ENCODE data around the gene UBL3.

Gene UBL3

GRCh38 chr13:29754473-29754806 is 96.0 kb downstream of the UBL3 start:
- DNase-seq, result peak; percentile 42

GRCh38 chr13:29753618-29754472 is 96.6 kb downstream of the UBL3 start:
- peak; percentile 47 for DNase-seq

GRCh38 chr13:29752175-29752574 is 98.2 kb downstream of the UBL3 start:
- DNase-seq, result no peak

- DNase-seq, result no peak
These were observed 100.3 kb downstream of the UBL3 start for GRCh38 chr13:29750183-29750530.

GRCh38 chr13:29749401-29750182 is 100.8 kb downstream of the UBL3 start:
- DNase-seq, result peak; percentile 37

- DNase-seq, result no peak
These were observed 102.3 kb downstream of the UBL3 start for GRCh38 chr13:29748097-29748496.

GRCh38 chr13:29746148-29746677 is 104.2 kb downstream of the UBL3 start:
- DNase-seq, result no peak

- DNase-seq, result no peak
These were observed 104.7 kb downstream of the UBL3 start for GRCh38 chr13:29745704-29746103.

GRCh38 chr13:29743201-29743786 is 107.1 kb downstream of the UBL3 start:
- peak; percentile 38 for DNase-seq

GRCh38 chr13:29740961-29741360 is 109.5 kb downstream of the UBL3 start:
- no peak for DNase-seq

GRCh38 chr13:29737061-29737460 is 113.4 kb downstream of the UBL3 start:
- no peak for DNase-seq

GRCh38 chr13:29733147-29733611 is 117.2 kb downstream of the UBL3 start:
- no peak for DNase-seq

- no peak for DNase-seq
These were observed 120.2 kb downstream of the UBL3 start for GRCh38 chr13:29730253-29730652.

GRCh38 chr13:29722415-29722814 is 128.0 kb downstream of the UBL3 start:
- DNase-seq, result no peak

GRCh38 chr13:29721766-29722165 is 128.7 kb downstream of the UBL3 start:
- DNase-seq, result peak; percentile 27

GRCh38 chr13:29718694-29719093 is 131.7 kb downstream of the UBL3 start:
- DNase-seq, result no peak

GRCh38 chr13:29716493-29716892 is 133.9 kb downstream of the UBL3 start:
- no peak for DNase-seq

Data from fibroblast of skin of scalp (primary cell).